Measurements from ENCODE around the gene IL34. TPM values are rescaled to one million over a fixed set of nuclear protein-coding genes. Genes with fewer than 3 reads are reported as not detected.

Gene IL34
- total and polyA plus RNA-seq, 2 of the 8 experiments (the other 6 are each of a cell fraction or from before 2014, with no cell fraction given) = 4.6 to 5.6 TPM

- Histone ChIP-seq H3K56ac (replicated peaks; ENCODE audit: insufficient read length, low read depth, low read length) (no peak overlapping the region), H3K14ac (ENCODE audit: insufficient read length) (no peak overlapping the region), H4K8ac (ENCODE audit: extremely low read depth, insufficient read depth, low read length) (no peak overlapping the region), H3K4me2 (ENCODE audit: insufficient read depth in 1 of 2, low read depth in 2 of 2, low read length in 2 of 2) (no peak overlapping the region), H3K18ac (ENCODE audit: extremely low read depth, low read length) (no peak overlapping the region), H2BK12ac (ENCODE audit: low read depth, low read length) (no peak overlapping the region), H2BK20ac (ENCODE audit: low read length) (no peak overlapping the region), H3K23ac (ENCODE audit: insufficient read length) (no peak overlapping the region), H2BK120ac (replicated peaks; ENCODE audit: low read depth, low read length) (no peak overlapping the region), H3K27me3 (replicated peaks in 1 of 4; ENCODE audit: control insufficient read depth in 3 of 4, extremely low read depth in 1 of 4, insufficient read depth in 3 of 4, low read length in 3 of 4) (no peaks in the 10 kb centered on the region), H2BK15ac (ENCODE audit: low read length) (no peak overlapping the region), H3K4me1 (replicated peaks in 1 of 4; ENCODE audit: control insufficient read depth in 3 of 4, insufficient read depth in 4 of 4, low read length in 3 of 4) (no peaks in the 10 kb centered on the region), H4K91ac (replicated peaks; ENCODE audit: insufficient read length, low read length) (no peak overlapping the region), H3K9me3 (ENCODE audit: insufficient read depth in 2 of 2, low read depth in 1 of 2, low read length in 1 of 2) (no peaks in the 10 kb centered on the region), H3K23me2 (ENCODE audit: low read depth, low read length) (no peaks in the 10 kb centered on the region), H3K79me1 (ENCODE audit: low read depth, low read length) (no peaks in the 10 kb centered on the region), H4K20me1 (replicated peaks in 1 of 2; ENCODE audit: control insufficient read depth in 1 of 2, insufficient read depth in 2 of 2, low read length in 2 of 2) (no peaks in the 10 kb centered on the region), H2AFZ (ENCODE audit: low read length) (no peak overlapping the region), H3K9ac (replicated peaks in 1 of 4; ENCODE audit: extremely low read depth in 1 of 4, low read depth in 3 of 4, low read length in 3 of 4) (no peak overlapping the region; a peak in 1 of 7 replicates), H3K79me2 (ENCODE audit: control insufficient read depth in 1 of 2, insufficient read depth in 2 of 2, low read length in 2 of 2) (no peaks in the 10 kb centered on the region), H3K27ac (ENCODE audit: low read depth, low read length) (no peak overlapping the region), H2AK5ac (ENCODE audit: low read depth, low read length) (no peak overlapping the region), H4K5ac (ENCODE audit: insufficient read length, low read depth, low read length) (no peak overlapping the region), H3K4ac (replicated peaks; ENCODE audit: insufficient read length, low read depth, low read length) (no peak overlapping the region), H2BK5ac (ENCODE audit: low read depth, low read length) (no peak overlapping the region), H3K4me3 (ENCODE audit: extremely low read depth in 1 of 4, insufficient read depth in 2 of 4, low read depth in 3 of 4, low read length in 4 of 4) (no peak overlapping the region), H3K36me3 (ENCODE audit: control insufficient read depth in 2 of 4, insufficient read depth in 4 of 4, low read length in 3 of 4) (no peaks in the 10 kb centered on the region)
- WGBS, 2 experiments (ENCODE audit: extremely low coverage in 1 of 2, insufficient coverage in 1 of 2, insufficient read length in 1 of 2, insufficient replicate concordance in 2 of 2, low coverage in 1 of 2, low lambda C conversion rate in 2 of 2, missing lambda C conversion rate in 1 of 2) = 98% methylated on average over 4 of the region's 4 CpGs; no CpG with 5 or more reads in 1 of the 2 experiments
- TF ChIP-seq FOSL1 (IDR thresholded peaks at IDR 0.05; ENCODE audit: insufficient read depth, low read depth, low read length) = no peak
- TF ChIP-seq, protein P1, sequence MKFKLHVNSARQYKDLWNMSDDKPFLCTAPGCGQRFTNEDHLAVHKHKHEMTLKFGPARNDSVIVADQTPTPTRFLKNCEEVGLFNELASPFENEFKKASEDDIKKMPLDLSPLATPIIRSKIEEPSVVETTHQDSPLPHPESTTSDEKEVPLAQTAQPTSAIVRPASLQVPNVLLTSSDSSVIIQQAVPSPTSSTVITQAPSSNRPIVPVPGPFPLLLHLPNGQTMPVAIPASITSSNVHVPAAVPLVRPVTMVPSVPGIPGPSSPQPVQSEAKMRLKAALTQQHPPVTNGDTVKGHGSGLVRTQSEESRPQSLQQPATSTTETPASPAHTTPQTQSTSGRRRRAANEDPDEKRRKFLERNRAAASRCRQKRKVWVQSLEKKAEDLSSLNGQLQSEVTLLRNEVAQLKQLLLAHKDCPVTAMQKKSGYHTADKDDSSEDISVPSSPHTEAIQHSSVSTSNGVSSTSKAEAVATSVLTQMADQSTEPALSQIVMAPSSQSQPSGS (IDR thresholded peaks at IDR 0.05; ENCODE audit: low read length) = no peak
- no peak for TF ChIP-seq TAF1 (IDR thresholded peaks at IDR 0.05; ENCODE audit: low read depth, low read length)
- TF ChIP-seq, protein P2, sequence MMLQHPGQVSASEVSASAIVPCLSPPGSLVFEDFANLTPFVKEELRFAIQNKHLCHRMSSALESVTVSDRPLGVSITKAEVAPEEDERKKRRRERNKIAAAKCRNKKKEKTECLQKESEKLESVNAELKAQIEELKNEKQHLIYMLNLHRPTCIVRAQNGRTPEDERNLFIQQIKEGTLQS (IDR thresholded peaks at IDR 0.05; ENCODE audit: insufficient read depth, low read depth, low read length) = no peak
- TF ChIP-seq SIX5 (IDR thresholded peaks at IDR 0.05; ENCODE audit: low read depth, low read length) = no peak
- no peak for TF ChIP-seq SP1 (IDR thresholded peaks at IDR 0.05; ENCODE audit: low read depth, low read length)
- TF ChIP-seq KDM5A (IDR thresholded peaks at IDR 0.05; ENCODE audit: low read length) = no peak
- POLR2A ChIA-PET (ENCODE audit: partially characterized antibody) = interaction anchor here (1.0 to 2.9 kb wide), 9 partner anchors 8 to 42 kb away, joined by 3 to 12 read pairs (median 4); no protein-coding TSS in a partner anchor
- FAIRE-seq = no peak
- CTCF ChIA-PET (ENCODE audit: partially characterized antibody) = interaction anchor here (0.6 to 2.5 kb wide), 5 partner anchors 14 to 82 kb away, joined by 3 to 13 read pairs (median 5); no protein-coding TSS in a partner anchor
- DNase-seq (ENCODE audit: low read depth in 1 of 2, low spot score in 2 of 2) = no peak
Measured at GRCh38 chr16:70597135-70597835, 49.1 kb upstream of the IL34 start.

Data from H1 (cell line).